Measurements from ENCODE around the gene NME5. TPM values are rescaled to one million over a fixed set of nuclear protein-coding genes. Genes with fewer than 3 reads are reported as not detected.

NME5 gene
- total and polyA plus RNA-seq, 4 experiments from 2014 or later, result not detected

DNA sequence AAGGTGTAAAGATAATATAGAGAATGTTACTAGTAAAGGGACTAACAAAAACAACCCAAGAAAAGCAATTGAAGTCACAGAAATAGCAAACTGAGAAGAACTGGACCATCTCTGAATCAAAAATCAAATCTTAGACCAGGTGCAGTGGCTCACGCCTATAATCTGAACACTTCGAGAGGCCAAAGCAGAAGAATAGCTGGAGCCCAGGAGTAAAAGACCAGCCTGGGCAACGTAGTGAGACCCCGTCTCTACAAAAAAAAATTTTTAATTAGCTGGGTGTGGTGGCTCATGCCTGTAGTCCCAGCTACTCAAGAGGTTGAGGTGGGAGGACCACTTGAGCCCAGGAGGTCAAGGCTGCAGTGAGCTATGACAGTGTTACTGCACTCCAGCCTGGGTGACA lies 28.0 kb downstream of the NME5 start:
- H3K36me3 Mint-ChIP-seq, result no peaks in the 10 kb centered on the region
- no peak overlapping the region for H3K27ac Mint-ChIP-seq
- H3K27me3 Mint-ChIP-seq, result peaks cover 2% of the 10 kb centered on the region in 2 donors
- H3K9me3 Mint-ChIP-seq, result no peaks in the 10 kb centered on the region
- H3K9me3 ChIP-seq (ENCODE audit: control insufficient read depth in 1 of 2, low read length in 2 of 2), result no peaks in the 10 kb centered on the region
- intact Hi-C loops (cut with micrococcal nuclease), result no loop called here
- no peak overlapping the region for H3K4me3 ChIP-seq (ENCODE audit: low read length in 2 of 2)
- no peak overlapping the region for H3K27ac ChIP-seq (ENCODE audit: low read depth, low read length)
- POLR2A ChIA-PET (ENCODE audit: partially characterized antibody), result no interaction called here
- CTCF ChIA-PET (ENCODE audit: partially characterized antibody), result interaction anchor here (1.2 kb wide), 1 partner anchor 42 kb away, joined by 3 read pairs; no protein-coding TSS in a partner anchor
- H3K27me3 ChIP-seq (ENCODE audit: insufficient read depth, low read length), result peaks cover 4% of the 10 kb centered on the region
- no peak for DNase-seq
- H3K4me1 ChIP-seq (ENCODE audit: insufficient read depth, low read length), result no peaks in the 10 kb centered on the region
- H3K36me3 ChIP-seq (ENCODE audit: insufficient read depth, low read length), result no peaks in the 10 kb centered on the region
- H3K4me3 Mint-ChIP-seq, result no peak overlapping the region
- peaks cover 0 to 2% (median 0%) of the 10 kb centered on the region in 4 donors for H3K4me1 Mint-ChIP-seq

DNA sequence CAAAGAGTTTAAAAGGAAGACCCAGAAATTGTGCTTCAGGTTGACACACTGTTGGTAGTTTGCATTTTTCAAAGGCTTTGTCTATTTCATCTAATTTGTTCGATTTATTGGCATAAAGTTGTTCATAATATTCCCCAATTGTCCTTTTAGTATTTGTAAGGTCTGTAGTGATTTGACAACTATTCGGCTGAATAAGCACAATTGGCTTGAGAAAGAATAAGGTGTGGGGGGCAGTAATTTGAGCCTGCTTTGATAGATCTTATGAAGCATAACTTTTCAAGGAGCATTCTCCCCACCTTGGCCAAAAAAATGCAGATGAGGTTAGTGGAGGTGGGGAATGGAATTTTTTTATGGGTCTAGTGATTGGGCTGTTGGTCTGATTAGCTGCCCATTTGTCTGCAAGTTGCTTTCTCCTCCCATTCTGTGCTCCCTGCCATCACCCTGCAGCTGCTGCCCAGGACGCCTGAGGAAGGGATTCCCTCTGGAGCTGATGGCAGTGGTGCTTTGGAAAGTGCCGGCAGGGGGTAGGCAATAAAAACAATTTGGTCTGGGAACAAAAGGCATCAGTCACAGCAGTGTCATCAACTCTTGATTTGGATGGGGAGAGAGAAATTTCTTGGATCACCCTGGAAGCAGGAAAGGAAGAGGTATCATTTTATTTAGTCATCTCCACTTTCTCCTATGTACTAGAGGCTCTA lies 28.8 kb downstream of the NME5 start:
- H3K27ac ChIP-seq (ENCODE audit: low read depth, low read length), result no peak overlapping the region
- peaks cover 4% of the 10 kb centered on the region for H3K27me3 ChIP-seq (ENCODE audit: insufficient read depth, low read length)
- Mint-ChIP-seq H3K27ac (no peak overlapping the region), H3K9me3 (no peaks in the 10 kb centered on the region), H3K27me3 (peaks cover 2 to 4% of the 10 kb centered on the region in 2 donors), H3K4me3 (no peak overlapping the region), H3K4me1 (peaks cover 0 to 2% (median 0%) of the 10 kb centered on the region in 4 donors), H3K36me3 (no peaks in the 10 kb centered on the region)
- H3K4me1 ChIP-seq (ENCODE audit: insufficient read depth, low read length), result no peaks in the 10 kb centered on the region
- POLR2A ChIA-PET (ENCODE audit: partially characterized antibody), result no interaction called here
- H3K9me3 ChIP-seq (ENCODE audit: control insufficient read depth in 1 of 2, low read length in 2 of 2), result no peaks in the 10 kb centered on the region
- CTCF ChIA-PET (ENCODE audit: partially characterized antibody), result no interaction called here
- no peaks in the 10 kb centered on the region for H3K36me3 ChIP-seq (ENCODE audit: insufficient read depth, low read length)
- DNase-seq, result no peak
- H3K4me3 ChIP-seq (ENCODE audit: low read length in 2 of 2), result no peak overlapping the region
- intact Hi-C loops (cut with micrococcal nuclease), result no loop called here

DNA sequence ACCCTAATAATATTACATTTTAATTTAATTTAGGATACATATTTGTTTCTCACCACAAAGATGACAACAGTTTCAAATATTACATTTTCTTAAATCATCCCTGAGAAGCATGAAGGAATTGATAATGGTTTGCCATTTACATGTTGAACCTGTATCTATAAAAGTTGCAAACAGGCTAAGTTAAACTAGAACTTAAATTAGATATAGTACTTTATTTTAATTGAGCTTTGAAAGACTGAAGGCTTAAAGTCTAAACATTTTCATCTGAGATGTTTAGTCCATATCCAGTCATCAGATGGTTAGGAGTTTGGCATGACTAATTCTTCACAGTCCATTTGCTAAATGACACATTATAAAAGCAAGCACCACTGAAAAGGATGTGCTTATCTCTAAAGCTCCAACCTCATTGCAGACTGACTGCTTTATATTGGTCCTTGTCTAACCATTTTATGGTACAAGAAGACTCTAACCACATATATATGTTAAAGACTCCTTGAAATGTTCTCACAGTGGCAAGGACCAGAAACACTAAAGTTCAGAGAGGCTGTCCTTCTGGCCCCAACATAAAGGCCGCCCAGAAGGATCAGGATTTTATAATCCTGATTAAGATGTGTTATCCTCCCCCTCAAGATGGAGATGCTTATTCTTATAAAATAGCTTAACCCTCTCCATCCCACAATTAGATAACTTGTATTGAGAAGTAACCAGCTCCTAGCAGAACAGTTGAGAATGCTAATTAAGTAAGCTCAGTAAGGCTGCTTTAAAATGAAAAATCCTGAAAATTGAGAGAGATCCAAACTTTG lies 29.6 kb downstream of the NME5 start:
- ChIA-PET CTCF (ENCODE audit: partially characterized antibody) (no interaction called here), POLR2A (ENCODE audit: partially characterized antibody) (no interaction called here)
- no peaks in the 10 kb centered on the region for H3K9me3 Mint-ChIP-seq
- no peak overlapping the region for H3K4me3 Mint-ChIP-seq
- H3K4me1 Mint-ChIP-seq, result peaks cover 0 to 2% (median 0%) of the 10 kb centered on the region in 4 donors
- Histone ChIP-seq H3K27me3 (ENCODE audit: insufficient read depth, low read length) (peaks cover 4% of the 10 kb centered on the region), H3K36me3 (ENCODE audit: insufficient read depth, low read length) (no peaks in the 10 kb centered on the region), H3K27ac (ENCODE audit: low read depth, low read length) (no peak overlapping the region), H3K4me3 (ENCODE audit: low read length in 2 of 2) (no peak overlapping the region), H3K4me1 (ENCODE audit: insufficient read depth, low read length) (no peaks in the 10 kb centered on the region), H3K9me3 (ENCODE audit: control insufficient read depth in 1 of 2, low read length in 2 of 2) (no peaks in the 10 kb centered on the region)
- intact Hi-C loops (cut with micrococcal nuclease), result no loop called here
- peaks cover 2 to 4% of the 10 kb centered on the region in 2 donors for H3K27me3 Mint-ChIP-seq
- H3K27ac Mint-ChIP-seq, result no peak overlapping the region
- DNase-seq, result no peak
- H3K36me3 Mint-ChIP-seq, result no peaks in the 10 kb centered on the region

GRCh38 chr5:138107213-138107612 lies 32.0 kb downstream of the NME5 start:
- H3K4me1 Mint-ChIP-seq, result peaks cover 0 to 2% (median 0%) of the 10 kb centered on the region in 4 donors
- DNase-seq, result no peak
- CTCF ChIA-PET (ENCODE audit: partially characterized antibody), result no interaction called here
- H3K36me3 Mint-ChIP-seq, result no peaks in the 10 kb centered on the region
- Histone ChIP-seq H3K27me3 (ENCODE audit: insufficient read depth, low read length) (peaks cover 4% of the 10 kb centered on the region), H3K9me3 (ENCODE audit: control insufficient read depth in 1 of 2, low read length in 2 of 2) (no peaks in the 10 kb centered on the region), H3K4me1 (ENCODE audit: insufficient read depth, low read length) (no peaks in the 10 kb centered on the region), H3K27ac (ENCODE audit: low read depth, low read length) (no peak overlapping the region), H3K36me3 (ENCODE audit: insufficient read depth, low read length) (no peaks in the 10 kb centered on the region), H3K4me3 (ENCODE audit: low read length in 2 of 2) (no peak overlapping the region)
- no peaks in the 10 kb centered on the region for H3K9me3 Mint-ChIP-seq
- intact Hi-C loops (cut with micrococcal nuclease), result no loop called here
- POLR2A ChIA-PET (ENCODE audit: partially characterized antibody), result no interaction called here
- peaks cover 6 to 7% of the 10 kb centered on the region in 2 donors for H3K27me3 Mint-ChIP-seq
- no peak overlapping the region for H3K4me3 Mint-ChIP-seq
- no peak overlapping the region for H3K27ac Mint-ChIP-seq

DNA sequence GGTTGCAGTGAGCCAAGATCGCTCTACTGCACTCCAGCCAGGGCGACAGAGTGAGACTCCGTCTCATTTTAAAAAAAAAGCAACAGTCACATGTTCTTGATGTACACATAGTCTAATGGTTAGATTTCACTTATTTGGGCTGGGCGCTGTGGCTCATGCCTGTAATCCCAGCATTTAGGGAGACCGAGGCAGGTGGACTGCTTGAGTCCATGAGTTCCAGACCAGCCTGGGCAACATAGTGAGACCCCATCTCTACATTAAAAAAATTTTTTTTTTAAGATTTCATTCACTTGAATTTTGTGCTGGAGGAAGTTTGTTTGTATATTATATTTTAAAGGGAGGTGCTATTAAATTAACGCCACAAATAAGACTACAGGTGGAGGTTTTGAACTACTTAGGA lies 33.5 kb downstream of the NME5 start:
- Mint-ChIP-seq H3K27me3 (peaks cover 5 to 7% of the 10 kb centered on the region in 2 donors), H3K27ac (no peak overlapping the region), H3K4me3 (no peak overlapping the region), H3K4me1 (peaks cover 0 to 2% (median 0%) of the 10 kb centered on the region in 4 donors), H3K9me3 (no peaks in the 10 kb centered on the region), H3K36me3 (no peaks in the 10 kb centered on the region)
- Histone ChIP-seq H3K27me3 (ENCODE audit: insufficient read depth, low read length) (no peaks in the 10 kb centered on the region), H3K4me1 (ENCODE audit: insufficient read depth, low read length) (no peaks in the 10 kb centered on the region), H3K36me3 (ENCODE audit: insufficient read depth, low read length) (no peaks in the 10 kb centered on the region), H3K4me3 (ENCODE audit: low read length in 2 of 2) (no peak overlapping the region), H3K9me3 (ENCODE audit: control insufficient read depth in 1 of 2, low read length in 2 of 2) (no peaks in the 10 kb centered on the region), H3K27ac (ENCODE audit: low read depth, low read length) (no peak overlapping the region)
- POLR2A ChIA-PET (ENCODE audit: partially characterized antibody), result no interaction called here
- intact Hi-C loops (cut with micrococcal nuclease), result no loop called here
- CTCF ChIA-PET (ENCODE audit: partially characterized antibody), result no interaction called here
- no peak for DNase-seq

DNA sequence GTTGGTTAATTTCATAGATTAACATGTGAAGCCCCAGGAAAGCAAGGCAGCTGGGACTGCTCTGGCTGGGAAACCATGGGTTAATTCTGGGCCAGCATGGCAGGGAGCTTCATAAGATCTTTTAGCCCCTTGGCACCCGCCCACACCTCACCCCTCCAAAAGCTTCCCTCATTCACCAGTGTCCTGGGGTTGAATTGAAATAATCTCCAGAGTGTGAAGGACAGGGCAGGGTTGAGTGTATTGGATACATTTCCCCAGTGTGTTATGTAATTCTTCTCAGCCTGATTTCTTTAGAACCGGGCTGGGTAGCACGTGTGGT lies 36.0 kb downstream of the NME5 start:
- intact Hi-C loops (cut with micrococcal nuclease), result no loop called here
- Histone ChIP-seq H3K4me3 (ENCODE audit: low read length in 2 of 2) (no peak overlapping the region), H3K36me3 (ENCODE audit: insufficient read depth, low read length) (no peaks in the 10 kb centered on the region), H3K4me1 (ENCODE audit: insufficient read depth, low read length) (no peaks in the 10 kb centered on the region), H3K27me3 (ENCODE audit: insufficient read depth, low read length) (no peaks in the 10 kb centered on the region), H3K9me3 (ENCODE audit: control insufficient read depth in 1 of 2, low read length in 2 of 2) (no peaks in the 10 kb centered on the region), H3K27ac (ENCODE audit: low read depth, low read length) (no peak overlapping the region)
- ChIA-PET POLR2A (ENCODE audit: partially characterized antibody) (no interaction called here), CTCF (ENCODE audit: partially characterized antibody) (no interaction called here)
- no peaks in the 10 kb centered on the region for H3K36me3 Mint-ChIP-seq
- DNase-seq, result no peak
- H3K9me3 Mint-ChIP-seq, result no peaks in the 10 kb centered on the region
- H3K4me1 Mint-ChIP-seq, result no peaks in the 10 kb centered on the region
- H3K4me3 Mint-ChIP-seq, result no peak overlapping the region
- peaks cover 11 to 14% of the 10 kb centered on the region in 2 donors for H3K27me3 Mint-ChIP-seq
- H3K27ac Mint-ChIP-seq, result no peak overlapping the region

DNA sequence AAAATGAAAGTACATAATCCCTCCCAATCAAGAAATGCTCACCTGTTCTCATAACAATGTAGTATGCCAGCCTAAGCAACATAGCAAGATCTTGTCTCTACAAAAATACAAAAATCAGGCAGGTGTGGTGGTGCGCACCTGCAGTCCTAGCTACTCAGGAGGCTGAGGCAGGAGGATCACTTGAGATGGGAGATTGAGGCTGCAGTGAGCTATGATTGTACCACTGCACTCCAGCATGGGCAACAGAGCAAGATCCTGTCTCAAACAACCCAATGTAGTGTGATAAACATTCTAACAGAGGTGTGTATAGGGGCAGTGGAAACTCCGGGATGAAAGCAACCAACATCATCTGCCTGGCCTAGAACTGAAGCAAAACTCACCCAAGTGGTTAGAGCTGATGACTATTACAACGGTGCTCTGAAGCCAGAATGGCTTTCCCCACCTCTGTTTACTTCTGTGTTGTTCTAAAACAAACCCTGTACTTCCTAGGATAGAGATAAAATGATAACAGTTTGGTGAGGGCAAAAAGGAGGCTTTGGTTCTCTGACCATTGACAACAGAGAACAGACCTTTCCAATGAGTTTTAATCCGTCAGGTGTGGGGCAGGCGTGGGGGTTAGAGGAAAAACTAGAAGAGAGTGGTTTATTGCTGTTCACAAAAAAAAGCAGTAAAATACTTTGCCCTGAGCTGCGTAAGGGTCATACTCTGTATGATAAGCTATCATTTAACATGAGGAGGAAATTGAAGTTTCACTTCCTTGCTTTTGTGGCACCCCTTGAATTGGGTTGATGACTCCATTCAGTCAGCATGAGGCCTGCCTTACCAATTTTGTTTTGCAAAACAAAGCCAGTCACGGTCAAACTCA lies 36.5 kb downstream of the NME5 start:
- Mint-ChIP-seq H3K27ac (no peak overlapping the region), H3K9me3 (no peaks in the 10 kb centered on the region), H3K4me3 (no peak overlapping the region), H3K4me1 (no peaks in the 10 kb centered on the region), H3K36me3 (no peaks in the 10 kb centered on the region), H3K27me3 (peaks cover 11 to 14% of the 10 kb centered on the region in 2 donors)
- Histone ChIP-seq H3K9me3 (ENCODE audit: control insufficient read depth in 1 of 2, low read length in 2 of 2) (no peaks in the 10 kb centered on the region), H3K4me1 (ENCODE audit: insufficient read depth, low read length) (no peaks in the 10 kb centered on the region), H3K27me3 (ENCODE audit: insufficient read depth, low read length) (no peaks in the 10 kb centered on the region), H3K36me3 (ENCODE audit: insufficient read depth, low read length) (no peaks in the 10 kb centered on the region), H3K4me3 (ENCODE audit: low read length in 2 of 2) (no peak overlapping the region), H3K27ac (ENCODE audit: low read depth, low read length) (no peak overlapping the region)
- ChIA-PET CTCF (ENCODE audit: partially characterized antibody) (no interaction called here), POLR2A (ENCODE audit: partially characterized antibody) (no interaction called here)
- DNase-seq, result no peak
- intact Hi-C loops (cut with micrococcal nuclease), result no loop called here

All from CD4-positive, alpha-beta memory T cell (primary cell).